Rectal smooth muscle tissue (tissue), 1 donor: ENCODE data around the gene CCL19.
"Not testable (repeated sequence)": the region's sequence is repeated elsewhere in the genome, so short reads cannot be mapped to it uniquely, and the experiment has no call there.

Source experiments
- H3K27ac ChIP-seq: one replicate; pipeline ENCODE4 v1.7.0; 2013; ENCODE audit warnings: low read depth, low read length, inconsistent platforms
- H3K27me3 ChIP-seq: one replicate; pipeline ENCODE4 v1.7.0; 2013; ENCODE audit warnings: low read length; ENCODE audit not compliant: control insufficient read depth, insufficient read depth
- H3K36me3 ChIP-seq: one replicate; pipeline ENCODE4 v1.7.0; 2013; ENCODE audit warnings: low read length; ENCODE audit not compliant: control insufficient read depth, insufficient read depth
- H3K4me1 ChIP-seq: one replicate; pipeline ENCODE4 v1.7.0; 2013; ENCODE audit warnings: low read length; ENCODE audit not compliant: control insufficient read depth, insufficient read depth
- H3K4me3 ChIP-seq: one replicate; pipeline ENCODE4 v1.7.0; 2013; ENCODE audit warnings: low read length
- H3K9ac ChIP-seq: one replicate; pipeline ENCODE4 v1.7.0; 2013; ENCODE audit warnings: low read length

CCL19 gene

DNA sequence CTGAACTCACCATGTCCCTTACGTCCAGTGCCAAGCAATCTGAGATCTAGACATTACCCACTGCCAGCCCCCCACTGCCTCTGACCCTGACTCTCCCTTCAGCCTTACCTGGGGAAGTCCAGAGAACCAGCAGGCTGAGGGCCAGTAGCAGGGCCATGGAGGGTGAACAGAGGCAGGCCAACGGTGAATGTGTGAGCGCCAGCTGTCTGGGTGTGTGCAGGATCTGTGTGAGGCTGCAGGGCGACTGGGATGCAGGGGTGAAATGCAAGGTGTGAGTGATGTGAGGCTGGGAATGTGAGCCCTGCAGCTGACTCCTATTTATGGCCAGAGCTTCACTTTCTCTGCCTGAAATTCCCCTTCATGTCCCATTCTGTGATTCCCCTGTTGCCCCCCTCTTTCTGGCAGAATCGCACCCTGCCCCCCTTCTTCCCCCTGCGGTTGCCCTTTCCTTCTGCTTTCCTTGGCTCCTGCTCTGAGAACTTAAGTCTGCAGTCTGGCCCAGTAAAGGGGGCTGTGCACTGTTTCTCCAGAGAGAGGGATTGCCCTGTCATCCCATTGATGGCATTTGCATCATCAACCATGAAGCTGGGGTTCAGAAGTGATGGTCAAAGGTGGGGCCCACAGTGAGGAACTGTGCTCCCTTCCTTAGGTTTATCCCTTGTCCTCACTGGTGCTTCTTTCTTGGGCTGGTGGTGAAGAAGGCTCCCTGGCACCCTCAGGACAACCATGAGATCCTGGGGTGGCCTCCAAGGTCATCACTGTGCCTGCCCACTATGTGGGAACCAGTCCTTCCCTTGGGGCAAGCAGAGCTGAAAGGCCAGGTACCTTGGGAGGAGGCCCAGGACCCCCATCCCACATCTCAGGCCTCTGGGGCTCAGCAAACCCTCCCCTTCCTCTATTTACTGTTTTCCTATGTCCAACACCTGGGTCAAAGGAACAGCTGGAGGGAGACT is at the start of gene CCL19:
CCL19 (minus strand) TSS at position 294 of the 953 bp plus-strand sequence; CDS start at position 157, 137 bp downstream.
- Histone ChIP-seq H3K4me3 (no peak within 1 kb of the TSS), H3K27ac (no peak within 1 kb of the TSS), H3K36me3 (no peaks in the 10 kb centered on the region), H3K4me1 (no peaks in the 10 kb centered on the region), H3K27me3 (no peaks in the 10 kb centered on the region), H3K9ac (no peak within 1 kb of the TSS)

DNA sequence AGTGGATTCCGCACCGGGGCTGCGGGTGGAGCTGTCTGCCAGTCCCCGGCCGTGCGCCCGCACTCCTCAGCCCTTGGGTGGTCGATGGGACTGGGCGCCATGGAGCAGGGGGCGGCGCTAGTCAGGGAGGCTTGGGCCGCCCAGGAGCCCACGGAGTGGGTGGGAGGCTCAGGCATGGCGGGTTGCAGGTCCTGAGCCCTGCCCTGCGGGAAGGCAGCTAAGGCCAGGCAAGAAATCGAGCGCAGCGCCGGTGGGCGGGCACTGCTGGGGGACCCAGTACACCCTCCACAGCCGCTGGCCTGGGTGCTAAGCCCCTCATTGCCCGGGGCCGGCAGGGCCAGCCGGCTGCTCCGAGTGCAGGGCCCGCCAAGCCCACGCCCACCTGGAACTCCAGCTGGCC is 49.1 kb upstream of the CCL19 start:
- not testable (repeated sequence) for H3K27me3 ChIP-seq, H3K36me3 ChIP-seq, H3K4me1 ChIP-seq, H3K9ac ChIP-seq, H3K27ac ChIP-seq, H3K4me3 ChIP-seq

DNA sequence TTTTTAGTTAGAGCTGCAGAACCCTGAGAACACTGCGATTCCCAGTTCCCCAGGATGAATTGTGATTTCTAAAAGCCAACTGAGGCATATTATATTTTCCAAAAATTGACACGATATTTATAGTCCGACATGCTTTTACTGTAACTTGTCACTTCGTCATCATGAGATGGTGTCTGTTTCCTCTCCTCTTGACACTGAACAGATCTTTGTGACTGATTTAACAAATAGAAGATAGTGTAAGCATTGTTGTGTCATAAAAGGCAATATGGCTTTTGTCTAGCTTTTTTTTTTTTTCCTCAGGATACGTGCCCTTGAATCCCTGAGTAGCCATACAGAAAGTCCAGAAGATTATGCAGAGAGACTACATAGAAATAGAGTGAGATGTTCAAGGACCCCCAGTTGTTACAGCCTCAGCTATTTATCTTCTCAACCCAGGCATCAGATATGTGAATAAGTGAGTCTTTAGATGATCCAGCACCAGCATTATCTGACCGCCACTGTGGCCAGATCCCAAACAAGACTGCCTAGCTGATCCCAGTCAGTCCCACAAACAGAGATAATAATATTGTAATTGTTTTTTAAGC is 46.7 kb upstream of the CCL19 start:
- no peak overlapping the region for H3K27ac ChIP-seq
- no peak overlapping the region for H3K9ac ChIP-seq
- H3K27me3 ChIP-seq = no peaks in the 10 kb centered on the region
- no peak overlapping the region for H3K4me3 ChIP-seq
- H3K4me1 ChIP-seq = peaks cover 11% of the 10 kb centered on the region
- H3K36me3 ChIP-seq = no peaks in the 10 kb centered on the region

DNA sequence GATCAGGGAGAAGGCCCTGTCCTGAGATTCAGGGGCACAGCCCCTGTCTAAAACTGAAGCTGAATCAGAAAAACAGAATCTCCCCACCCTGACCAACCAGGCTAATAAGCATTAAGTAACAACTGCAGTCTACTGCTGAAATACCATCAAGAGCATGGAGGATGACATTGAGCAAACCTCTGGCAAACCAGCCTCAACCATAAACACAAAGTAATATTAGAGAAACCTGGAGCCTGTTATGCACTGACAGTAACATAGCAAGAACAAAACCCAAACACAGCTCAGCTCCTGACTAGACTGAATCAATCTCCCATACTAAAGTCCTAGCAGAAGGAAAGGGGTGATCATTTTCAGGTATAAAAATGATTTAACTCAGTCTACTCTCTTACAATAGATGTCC is 43.6 kb upstream of the CCL19 start:
- H3K4me3 ChIP-seq = no peak overlapping the region
- H3K4me1 ChIP-seq = peaks cover 11% of the 10 kb centered on the region
- H3K9ac ChIP-seq = no peak overlapping the region
- no peaks in the 10 kb centered on the region for H3K27me3 ChIP-seq
- H3K27ac ChIP-seq = no peak overlapping the region
- no peaks in the 10 kb centered on the region for H3K36me3 ChIP-seq

DNA sequence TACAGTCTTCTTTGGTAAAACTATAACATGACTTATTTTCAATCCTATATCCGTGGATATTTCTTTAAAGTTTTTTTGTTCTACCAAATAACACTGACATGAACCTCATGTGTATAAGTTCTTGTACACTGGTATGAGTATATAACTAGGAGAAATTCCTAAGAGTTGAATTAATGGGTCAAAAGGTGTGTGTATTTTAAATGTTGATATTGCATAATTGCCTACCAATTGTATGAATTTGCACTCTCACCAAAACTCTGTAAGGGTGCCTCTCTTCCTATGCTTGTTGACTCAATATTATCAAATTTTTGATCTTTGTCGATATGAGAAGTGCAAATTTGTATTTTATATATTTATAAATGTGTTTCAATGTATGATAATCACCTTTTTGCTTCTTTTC is 41.8 kb upstream of the CCL19 start:
- no peak overlapping the region for H3K4me3 ChIP-seq
- no peak overlapping the region for H3K9ac ChIP-seq
- H3K4me1 ChIP-seq = peaks cover 11% of the 10 kb centered on the region
- H3K27ac ChIP-seq = no peak overlapping the region
- H3K36me3 ChIP-seq = no peaks in the 10 kb centered on the region
- no peaks in the 10 kb centered on the region for H3K27me3 ChIP-seq

DNA sequence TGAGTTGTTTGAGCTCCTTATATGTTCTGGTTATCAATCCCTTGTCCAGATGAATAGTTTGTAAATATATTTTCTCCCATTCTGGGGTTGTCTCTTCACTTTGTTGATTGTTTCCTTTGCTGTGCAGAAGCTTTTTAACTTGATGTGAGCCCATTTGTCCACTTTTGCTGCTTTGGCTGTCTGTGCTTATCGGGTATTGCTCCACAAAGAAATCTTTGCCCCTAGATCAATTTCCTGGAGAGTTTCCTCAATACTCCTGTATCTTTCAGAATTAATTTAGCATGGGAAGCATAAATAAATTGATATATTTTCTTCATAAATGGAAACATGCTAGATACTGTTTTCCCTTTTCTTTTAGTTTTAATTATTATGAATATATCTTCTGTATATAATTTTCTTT is 41.4 kb upstream of the CCL19 start:
- H3K4me1 ChIP-seq = peaks cover 8% of the 10 kb centered on the region
- H3K27me3 ChIP-seq = no peaks in the 10 kb centered on the region
- no peak overlapping the region for H3K27ac ChIP-seq
- no peak overlapping the region for H3K4me3 ChIP-seq
- no peaks in the 10 kb centered on the region for H3K36me3 ChIP-seq
- no peak overlapping the region for H3K9ac ChIP-seq

DNA sequence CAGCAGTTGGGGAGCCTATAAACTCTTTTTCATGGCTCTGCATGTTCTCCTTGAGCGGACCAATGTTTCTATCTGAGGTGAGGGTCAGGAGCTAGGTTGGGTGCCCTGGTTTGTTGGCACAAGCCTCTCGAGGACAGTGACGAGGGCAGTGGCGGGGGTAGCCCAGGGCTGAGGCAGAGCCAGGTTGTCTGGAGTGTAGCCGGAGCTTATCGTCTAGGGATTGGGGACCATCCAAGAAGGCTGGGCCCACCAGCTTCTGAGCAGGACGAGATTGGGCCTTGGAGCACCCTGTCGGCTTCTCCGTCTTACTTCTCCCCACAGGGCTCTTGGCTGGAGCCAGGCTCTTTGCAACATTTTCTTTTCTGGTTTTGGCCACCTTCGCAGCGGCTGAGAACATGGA is 32.1 kb upstream of the CCL19 start:
- no peaks in the 10 kb centered on the region for H3K27me3 ChIP-seq
- H3K4me1 ChIP-seq = no peaks in the 10 kb centered on the region
- no peaks in the 10 kb centered on the region for H3K36me3 ChIP-seq
- H3K27ac ChIP-seq = no peak overlapping the region
- H3K4me3 ChIP-seq = no peak overlapping the region
- no peak overlapping the region for H3K9ac ChIP-seq

DNA sequence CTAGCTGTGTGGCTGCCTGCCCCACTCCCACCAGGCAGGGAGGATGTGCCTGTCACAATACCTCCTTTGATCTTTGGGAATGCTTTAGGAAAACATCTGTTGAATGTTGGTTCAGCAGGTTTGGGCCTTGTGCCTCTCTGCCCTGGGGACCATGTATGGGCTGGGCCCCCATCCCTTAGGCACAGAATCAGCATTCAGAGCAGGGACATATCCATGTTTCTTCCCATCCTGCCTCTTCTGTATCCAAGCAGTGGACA is 28.6 kb upstream of the CCL19 start:
- not testable (repeated sequence) for H3K27me3 ChIP-seq, H3K36me3 ChIP-seq, H3K4me1 ChIP-seq, H3K27ac ChIP-seq, H3K9ac ChIP-seq, H3K4me3 ChIP-seq

DNA sequence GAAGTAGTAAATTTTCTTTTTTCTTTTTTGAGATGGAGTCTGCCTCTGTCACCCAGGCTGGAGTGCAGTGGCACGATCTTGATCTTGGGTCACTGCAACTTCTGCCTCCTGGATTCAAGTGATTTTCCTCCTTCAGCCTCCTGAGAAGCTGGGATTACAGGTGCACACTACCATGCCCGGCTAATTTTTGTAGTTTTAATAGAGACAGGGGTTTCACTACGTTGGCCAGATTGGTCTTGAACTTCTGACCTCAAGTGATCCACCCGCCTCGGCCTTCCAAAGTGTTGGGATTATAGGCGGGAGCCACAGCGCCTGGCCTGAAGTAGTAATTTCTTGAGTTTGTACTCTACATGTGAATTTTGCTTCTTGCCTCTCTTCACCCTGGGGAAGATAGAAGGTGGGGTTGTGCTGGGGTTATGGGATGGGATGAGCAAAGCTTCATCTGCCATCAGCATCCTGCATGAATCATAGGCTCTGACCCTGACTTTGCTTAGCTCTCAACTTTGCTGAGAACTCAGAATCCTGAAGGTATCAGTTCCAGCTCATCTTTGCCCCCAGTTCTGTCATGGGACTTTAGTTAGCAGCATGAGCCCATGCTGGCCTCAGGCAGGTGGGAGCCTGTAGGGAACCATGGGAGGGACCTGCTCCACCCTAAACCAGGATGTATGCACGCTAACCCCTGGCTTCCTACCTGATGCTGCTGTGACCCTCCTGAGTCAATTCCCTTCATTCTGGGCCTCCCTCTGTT is 28.1 kb upstream of the CCL19 start:
- no peak overlapping the region for H3K4me3 ChIP-seq
- H3K36me3 ChIP-seq = no peaks in the 10 kb centered on the region
- no peaks in the 10 kb centered on the region for H3K4me1 ChIP-seq
- no peak overlapping the region for H3K9ac ChIP-seq
- no peaks in the 10 kb centered on the region for H3K27me3 ChIP-seq
- no peak overlapping the region for H3K27ac ChIP-seq

DNA sequence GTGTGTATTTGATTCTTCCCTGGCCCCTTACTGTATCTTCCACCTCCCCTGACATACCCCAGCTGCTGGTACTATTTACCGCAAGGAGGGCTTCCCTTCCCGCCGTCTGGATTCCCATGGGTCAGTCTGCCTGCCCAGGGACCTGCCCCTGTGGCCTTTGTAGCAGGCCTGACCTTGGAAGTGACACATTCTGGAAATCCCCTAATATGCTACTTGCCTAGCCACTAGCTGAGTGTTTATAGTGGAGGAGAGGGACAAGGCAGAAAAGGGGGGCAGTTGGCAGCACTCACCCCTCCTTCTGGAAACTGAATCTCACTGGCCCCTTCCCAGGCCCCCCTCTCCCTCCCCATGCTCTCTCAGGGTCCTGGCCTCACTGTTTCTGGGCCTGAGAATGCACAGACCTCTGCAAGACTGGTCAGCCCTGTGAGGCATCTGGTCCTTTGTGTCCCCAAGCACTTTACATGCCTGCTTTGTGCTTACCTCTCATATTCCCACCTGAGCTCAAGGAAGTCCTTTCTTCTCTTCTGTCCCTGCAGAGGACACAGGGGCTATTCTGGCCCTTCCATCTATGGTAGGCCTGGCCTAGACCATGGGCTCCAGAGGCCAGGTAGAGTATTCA is 27.0 kb upstream of the CCL19 start:
- no peaks in the 10 kb centered on the region for H3K27me3 ChIP-seq
- no peak overlapping the region for H3K4me3 ChIP-seq
- H3K36me3 ChIP-seq = no peaks in the 10 kb centered on the region
- no peak overlapping the region for H3K27ac ChIP-seq
- H3K9ac ChIP-seq = no peak overlapping the region
- H3K4me1 ChIP-seq = no peaks in the 10 kb centered on the region

DNA sequence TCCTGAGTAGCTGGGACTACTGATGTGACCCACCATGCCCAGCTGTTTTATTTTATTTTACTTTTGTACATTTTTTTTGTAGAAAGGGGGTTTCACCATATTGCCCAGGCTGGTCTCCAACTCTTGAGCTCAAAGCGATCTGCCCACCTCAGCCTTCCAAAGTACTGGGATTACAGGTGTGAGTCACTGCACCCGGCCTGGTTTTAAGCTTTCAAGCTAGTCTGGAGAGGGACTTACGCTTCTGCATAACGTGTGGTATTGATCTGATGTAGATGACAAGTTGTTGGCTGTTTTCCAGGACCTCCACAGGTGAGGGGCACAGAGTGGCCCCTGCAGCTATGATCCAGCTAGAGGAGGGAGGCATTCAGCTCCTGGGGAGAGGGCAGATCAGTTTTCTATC is 25.6 kb upstream of the CCL19 start:
- Histone ChIP-seq H3K27me3 (no peaks in the 10 kb centered on the region), H3K9ac (no peak overlapping the region), H3K4me1 (no peaks in the 10 kb centered on the region), H3K27ac (no peak overlapping the region), H3K36me3 (no peaks in the 10 kb centered on the region), H3K4me3 (no peak overlapping the region)

DNA sequence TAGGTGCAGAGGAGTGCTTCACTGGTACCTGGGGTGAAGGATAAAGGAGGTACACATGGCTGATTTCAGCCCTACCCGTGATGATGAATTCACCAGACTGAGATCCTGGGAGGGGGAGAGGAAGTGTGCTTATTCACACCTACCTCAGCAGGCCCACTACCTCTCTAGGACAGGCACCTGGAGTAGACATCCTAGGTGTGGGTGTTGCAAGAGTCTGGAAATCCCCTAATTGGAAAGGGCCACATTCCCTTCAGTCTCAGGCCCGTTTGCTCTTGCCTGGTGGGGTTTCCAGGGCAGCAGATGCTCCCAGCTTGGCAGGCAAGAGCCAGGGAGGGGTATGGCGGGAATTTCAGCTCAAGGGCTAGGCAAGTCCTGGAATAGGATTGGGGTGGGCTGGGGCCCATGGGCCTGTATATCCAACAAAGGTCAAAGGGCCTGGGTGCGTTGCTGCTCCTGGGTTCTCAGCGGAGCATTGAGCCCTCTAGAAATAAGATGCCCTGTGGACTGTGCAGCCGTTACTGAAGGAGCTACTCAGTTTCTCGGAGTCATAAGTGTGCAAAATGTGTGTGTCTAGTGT is 24.7 kb upstream of the CCL19 start:
- Histone ChIP-seq H3K4me1 (no peaks in the 10 kb centered on the region), H3K4me3 (no peak overlapping the region), H3K27me3 (no peaks in the 10 kb centered on the region), H3K9ac (no peak overlapping the region), H3K36me3 (no peaks in the 10 kb centered on the region), H3K27ac (no peak overlapping the region)
